HS-27A (cell line): Measurements from ENCODE around the gene MED16.
"Not testable (repeated sequence)": the region's sequence is repeated elsewhere in the genome, so short reads cannot be mapped to it uniquely, and the experiment has no call there.

ENCODE experiments used
- DNase-seq: peaks from one replicate; pipeline ENCODE4 v3.0.0-alpha.2; 2012; ENCODE audit warnings: low read depth, missing footprints

MED16 gene

DNA sequence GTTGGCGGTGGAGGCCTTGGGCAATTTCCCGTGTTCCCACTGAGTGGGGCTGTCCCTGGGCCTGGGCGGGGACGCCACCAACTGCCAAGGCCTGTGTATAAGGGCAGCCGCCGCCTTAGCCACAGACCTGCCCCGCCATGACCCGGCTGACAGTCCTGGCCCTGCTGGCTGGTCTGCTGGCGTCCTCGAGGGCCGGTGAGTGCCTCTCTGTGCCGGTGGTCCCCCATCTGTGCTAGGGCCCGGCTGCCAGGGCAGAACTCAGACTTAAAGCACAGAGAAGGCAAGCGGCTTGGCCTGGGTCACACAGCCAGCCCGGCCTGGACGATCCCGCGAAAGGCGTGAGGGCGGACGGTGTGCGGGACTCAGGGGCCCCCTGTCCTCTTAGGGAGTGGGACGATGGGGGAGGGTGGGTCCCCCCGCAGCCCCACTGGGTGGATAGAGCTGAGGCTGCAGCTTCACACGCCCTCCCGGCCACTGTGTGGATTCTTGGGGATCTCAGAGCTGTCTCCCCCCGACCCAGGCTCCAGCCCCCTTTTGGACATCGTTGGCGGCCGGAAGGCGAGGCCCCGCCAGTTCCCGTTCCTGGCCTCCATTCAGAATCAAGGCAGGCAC, 65.2 kb downstream of the MED16 start, which contains the start of gene AZU1:
Gene AZU1, plus strand, starts transcription at position 128 of the 612 bp plus-strand sequence. Its CDS starts 10 bp downstream, at position 138.
- DNase-seq = no peak

DNA sequence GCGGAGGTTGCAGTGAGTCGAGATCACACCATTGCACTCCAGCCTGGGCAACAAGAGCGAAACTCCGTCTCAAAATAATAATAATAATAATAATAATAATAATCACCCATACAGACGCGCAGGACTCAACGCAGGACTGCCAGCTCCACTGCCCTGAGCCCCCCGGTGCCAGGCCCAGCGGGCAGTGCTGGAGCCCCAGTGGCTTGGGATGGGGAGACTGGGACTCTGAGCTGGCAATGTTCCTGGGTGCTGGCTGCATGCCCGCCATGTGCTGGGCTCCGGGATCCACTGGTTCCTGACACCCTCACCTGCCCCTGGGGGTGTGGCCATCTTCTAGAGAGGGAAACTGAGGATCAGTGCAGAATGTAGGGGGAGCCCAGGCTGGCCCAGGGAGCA, 65.7 kb downstream of the MED16 start:
- DNase-seq = no peak

DNA sequence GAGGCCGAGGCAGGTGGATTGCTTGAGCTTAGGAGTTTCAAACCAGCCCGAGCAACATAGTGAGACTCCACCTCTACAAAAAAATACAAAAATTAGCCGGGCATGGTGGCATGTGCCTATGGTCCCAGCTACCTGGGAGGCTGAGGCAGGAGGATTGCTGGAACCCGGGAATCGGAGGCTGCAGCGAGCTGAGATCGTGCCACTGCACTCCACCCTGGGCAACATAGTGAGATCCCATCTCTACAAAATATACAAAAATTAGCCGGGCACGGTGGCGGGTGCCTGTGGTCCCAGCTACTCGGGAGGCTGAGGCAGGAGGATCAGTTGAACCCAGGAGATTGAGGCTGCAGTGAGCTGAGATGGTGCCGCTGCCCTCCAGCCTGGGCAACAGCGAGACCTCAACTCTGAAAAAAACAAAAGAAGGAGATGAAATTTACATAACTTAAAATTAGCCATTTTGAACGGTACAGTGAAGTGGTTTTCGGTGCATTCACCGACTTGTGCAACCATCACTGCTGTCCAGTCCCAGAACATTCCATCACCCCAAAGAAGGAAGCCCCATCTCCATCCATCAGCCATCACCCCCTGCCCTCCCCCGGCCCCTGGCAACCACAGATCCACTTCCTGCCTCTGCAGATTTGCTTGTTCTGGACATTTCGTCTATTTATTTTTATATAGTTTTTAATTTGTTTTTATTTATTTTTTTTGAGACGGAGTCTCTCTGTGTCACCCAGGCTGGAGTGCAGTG, 66.9 kb downstream of the MED16 start:
- no peak for DNase-seq

DNA sequence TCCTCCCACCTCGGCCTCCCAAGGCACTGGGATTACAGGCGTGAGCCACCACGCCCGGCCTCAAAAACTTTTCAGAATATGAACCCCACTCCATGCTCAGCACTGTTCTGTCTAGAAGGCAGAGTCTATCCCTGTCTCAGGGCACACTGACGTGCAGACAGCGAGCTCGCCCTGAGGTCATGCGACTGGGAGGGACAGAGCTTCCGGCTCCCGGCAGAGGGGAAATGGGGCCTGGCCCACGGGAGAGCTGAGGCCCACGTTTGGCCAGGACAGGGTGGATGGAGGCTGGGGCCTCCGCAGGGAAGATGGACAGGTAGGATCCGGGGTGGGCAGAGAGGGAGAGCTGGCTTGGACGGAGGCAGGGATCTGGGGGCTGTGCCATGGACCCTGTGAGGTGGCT, 68.1 kb downstream of the MED16 start:
- no peak for DNase-seq

DNA sequence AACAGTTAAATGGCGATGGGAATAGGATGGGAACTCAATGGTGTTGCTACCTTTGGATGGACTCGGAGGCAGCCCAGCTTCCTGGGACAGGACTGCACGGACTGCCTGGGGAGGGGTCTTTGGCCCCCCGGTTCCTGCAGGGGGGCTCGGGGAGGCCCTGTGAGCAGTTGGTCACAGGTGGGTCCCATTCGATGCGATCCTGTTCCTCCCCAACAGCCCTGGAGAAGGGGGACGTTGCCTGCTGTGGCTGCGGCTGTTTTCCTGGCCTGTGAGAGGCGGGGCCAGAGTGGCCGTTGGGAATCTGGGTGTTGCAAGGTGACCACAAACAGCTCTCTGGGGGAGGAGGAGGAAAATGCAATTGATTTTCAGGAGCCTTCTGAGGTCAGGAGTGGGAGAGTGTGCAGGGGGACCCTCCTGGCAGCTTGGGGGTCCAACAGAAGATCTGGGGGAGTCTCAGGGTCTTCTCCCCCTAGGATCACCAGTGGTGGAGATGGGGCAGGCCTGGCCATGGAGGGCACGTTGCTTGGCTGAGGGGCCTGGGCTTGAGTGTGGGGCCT, 69.3 kb downstream of the MED16 start:
- no peak for DNase-seq

DNA sequence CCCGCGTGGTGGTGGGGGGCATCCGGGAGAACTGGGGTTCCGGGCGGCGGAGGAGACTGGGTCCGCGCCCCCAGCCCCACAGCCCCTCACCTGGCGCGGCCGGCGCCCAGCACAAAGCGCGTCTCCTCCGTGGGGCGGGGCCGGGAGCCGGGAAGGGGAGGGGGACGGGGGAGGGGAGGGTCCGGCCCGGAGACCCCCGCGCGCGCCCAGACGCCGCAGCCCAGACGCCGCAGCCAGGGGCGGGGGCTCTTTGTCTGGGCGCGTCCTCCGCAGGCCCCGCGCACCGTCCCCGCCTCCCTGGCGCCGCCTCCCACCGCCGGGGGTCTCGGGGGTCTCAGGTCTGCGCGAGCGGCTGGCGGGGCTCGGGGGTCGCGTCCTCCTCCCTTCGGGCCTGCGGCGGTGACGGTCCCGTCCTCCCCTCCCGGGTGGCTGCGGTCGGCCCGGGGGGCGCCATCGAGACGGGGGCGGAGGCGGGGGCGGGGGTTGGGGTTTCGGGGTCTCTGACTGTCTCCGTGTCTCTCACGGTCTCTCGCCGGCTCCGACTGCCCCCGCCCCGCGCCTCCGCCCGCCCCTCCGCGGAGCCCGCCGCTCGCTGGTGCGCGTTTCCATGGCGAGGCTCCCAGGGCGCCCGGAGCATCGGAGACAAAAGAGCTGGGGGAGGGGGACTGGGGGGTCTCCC, 71.0 kb downstream of the MED16 start, which contains the start of gene PLPPR3:
Gene PLPPR3, minus strand, starts transcription at position 131 of the 679 bp plus-strand sequence. CDS start 396 bp downstream, outside the sequence.
- no peak for DNase-seq

DNA sequence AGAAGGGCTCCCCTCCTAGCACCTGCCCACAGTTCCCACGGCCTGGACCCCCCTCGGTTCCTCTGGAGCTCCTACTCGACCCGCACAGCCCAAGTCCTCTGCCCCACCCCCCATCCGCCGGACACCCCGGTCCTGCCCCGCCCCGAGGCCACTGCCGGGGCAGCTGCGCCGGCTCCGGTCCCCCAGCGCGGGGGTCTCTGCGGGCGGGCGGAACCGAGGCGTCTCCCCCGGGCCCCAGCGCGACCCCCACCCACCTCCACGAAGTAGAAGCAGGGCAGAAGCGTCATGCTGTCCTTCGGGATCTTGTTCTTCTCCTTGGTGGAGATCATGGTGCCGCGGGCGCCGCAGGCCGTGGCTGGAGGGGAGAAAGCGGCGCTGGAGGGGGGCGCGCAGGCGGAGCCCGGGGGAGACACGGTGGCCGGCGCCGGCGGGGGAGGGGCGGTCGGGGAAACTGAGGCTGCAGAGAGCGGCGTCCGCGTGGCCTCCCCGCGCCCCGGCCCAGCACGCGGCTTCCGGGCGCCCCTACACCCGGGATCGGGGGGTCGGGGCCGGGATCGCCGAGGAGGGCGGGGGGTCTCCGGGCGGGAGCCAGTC, 71.7 kb downstream of the MED16 start:
- DNase-seq = no peak

DNA sequence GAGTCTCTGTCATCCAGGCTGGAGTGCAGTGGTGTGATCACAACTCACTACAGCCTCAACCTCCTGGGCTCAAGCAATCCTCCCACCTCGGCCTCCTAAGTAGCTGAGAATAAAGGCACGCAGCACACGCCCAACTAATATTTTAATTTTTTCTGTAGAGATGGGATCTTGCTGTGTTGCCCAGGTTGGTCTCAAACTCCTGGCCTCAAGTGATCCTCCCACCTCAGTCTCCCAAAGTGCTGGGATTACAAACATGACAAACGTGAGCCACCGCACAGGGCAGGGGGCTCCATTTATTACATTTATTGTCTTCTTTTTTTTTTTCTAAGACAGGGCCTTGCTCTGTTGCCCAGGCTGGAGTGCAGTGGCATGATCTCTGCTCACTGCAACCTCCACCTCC, 72.8 kb downstream of the MED16 start:
- not testable (repeated sequence) for DNase-seq
